T-helper 2 cell (primary cell): ENCODE data around the gene DGAT2L6.
A peak's percentile ranks its signal among the peaks of the same experiment; 100 is the strongest.

Experiments used
- DNase-seq, 5 experiments: peaks; one replicate each; pipeline versions ENCODE4 v3.0.0 to v3.0.0-alpha.2; 2012 to 2022
- total RNA-seq, 2 donors: gene quantifications; one replicate each; lab custom pipeline; 2026; lab: John Stamatoyannopoulos, UW

Gene DGAT2L6, protein sequence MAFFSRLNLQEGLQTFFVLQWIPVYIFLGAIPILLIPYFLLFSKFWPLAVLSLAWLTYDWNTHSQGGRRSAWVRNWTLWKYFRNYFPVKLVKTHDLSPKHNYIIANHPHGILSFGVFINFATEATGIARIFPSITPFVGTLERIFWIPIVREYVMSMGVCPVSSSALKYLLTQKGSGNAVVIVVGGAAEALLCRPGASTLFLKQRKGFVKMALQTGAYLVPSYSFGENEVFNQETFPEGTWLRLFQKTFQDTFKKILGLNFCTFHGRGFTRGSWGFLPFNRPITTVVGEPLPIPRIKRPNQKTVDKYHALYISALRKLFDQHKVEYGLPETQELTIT
- total RNA-seq = 0 reads per million in 2 donors

DNA sequence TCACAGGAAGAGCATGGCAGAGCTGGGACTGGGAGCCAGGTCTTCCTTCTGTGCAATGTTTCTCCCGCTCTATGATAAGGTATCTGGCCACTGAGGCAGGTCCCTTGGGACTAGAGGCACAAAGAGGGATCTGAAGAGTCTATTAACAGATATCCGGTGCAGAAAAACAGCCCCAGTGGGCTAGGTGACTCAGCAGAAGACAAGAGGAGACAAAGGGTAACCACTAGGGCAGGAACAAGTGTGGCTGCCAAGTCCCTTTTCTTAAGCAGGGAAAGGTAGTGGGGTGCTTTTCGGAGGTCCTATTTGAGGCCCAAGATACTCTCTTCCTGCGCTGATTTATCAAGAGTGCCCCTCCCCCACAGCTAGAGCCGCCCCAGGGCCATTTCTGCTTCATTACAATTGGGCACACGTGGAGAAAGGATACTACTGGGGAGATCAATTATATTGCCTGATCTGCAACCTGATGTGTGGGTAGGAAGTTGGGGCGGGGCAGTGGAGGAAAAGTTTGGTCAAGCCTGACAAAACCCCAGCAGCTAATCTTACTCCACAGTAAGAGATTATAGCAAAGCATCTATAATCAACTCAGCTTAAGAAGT is at the start of gene DGAT2L6:
TSS of gene DGAT2L6 (plus strand) at position 546 of the 596 bp plus-strand sequence. CDS start 100 bp downstream, outside the sequence.
- no peak for DNase-seq

DNA sequence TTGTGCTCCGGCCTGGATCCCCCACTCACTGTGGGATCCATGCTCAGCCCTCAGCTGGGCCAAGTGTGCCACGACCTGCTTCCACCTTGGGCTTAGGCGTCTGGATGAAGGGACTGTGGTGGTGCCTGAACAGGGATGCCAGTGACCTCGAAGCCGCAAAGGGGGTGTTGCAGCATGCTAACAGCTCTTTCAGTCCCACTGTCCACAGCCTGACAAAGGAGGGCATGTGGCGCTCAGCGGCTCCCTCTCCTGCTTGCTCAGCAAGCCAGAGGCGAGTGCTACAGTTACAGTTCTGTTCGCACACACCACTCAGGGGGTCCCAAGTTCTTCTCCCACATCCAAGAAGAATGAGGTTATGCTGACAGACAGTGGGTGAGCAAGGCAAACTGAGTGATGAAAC is 49.2 kb upstream of the DGAT2L6 start:
- DNase-seq = no peak

- DNase-seq = no peak
These were observed 47.5 kb upstream of the DGAT2L6 start for GRCh38 chrX:70129816-70130215.

GRCh38 chrX:70132224-70132623 is 45.1 kb upstream of the DGAT2L6 start:
- peak in 1 of 5 experiments; percentile 28 for DNase-seq

DNA sequence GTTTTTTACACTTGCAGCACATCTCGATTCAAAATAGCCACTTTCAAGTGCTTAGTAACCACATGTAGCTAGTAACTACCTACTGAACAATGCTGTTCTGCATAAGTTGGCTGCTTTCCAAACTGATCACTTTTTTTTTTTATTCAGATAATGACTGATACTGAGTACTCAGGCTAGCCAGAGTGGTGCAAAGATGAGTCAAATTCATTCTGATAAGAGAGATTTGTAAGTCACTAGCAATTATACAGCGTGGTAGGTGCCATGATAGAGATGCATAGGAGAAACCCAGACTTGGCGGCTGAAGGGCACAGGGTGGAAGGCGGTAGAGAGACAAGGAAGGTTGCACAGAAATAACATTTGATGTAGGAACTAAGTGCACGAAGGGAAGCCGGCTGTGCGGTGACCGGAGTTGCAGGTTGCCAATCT is 44.4 kb upstream of the DGAT2L6 start:
- peak in 1 of 5 experiments; percentile 85 for DNase-seq

DNA sequence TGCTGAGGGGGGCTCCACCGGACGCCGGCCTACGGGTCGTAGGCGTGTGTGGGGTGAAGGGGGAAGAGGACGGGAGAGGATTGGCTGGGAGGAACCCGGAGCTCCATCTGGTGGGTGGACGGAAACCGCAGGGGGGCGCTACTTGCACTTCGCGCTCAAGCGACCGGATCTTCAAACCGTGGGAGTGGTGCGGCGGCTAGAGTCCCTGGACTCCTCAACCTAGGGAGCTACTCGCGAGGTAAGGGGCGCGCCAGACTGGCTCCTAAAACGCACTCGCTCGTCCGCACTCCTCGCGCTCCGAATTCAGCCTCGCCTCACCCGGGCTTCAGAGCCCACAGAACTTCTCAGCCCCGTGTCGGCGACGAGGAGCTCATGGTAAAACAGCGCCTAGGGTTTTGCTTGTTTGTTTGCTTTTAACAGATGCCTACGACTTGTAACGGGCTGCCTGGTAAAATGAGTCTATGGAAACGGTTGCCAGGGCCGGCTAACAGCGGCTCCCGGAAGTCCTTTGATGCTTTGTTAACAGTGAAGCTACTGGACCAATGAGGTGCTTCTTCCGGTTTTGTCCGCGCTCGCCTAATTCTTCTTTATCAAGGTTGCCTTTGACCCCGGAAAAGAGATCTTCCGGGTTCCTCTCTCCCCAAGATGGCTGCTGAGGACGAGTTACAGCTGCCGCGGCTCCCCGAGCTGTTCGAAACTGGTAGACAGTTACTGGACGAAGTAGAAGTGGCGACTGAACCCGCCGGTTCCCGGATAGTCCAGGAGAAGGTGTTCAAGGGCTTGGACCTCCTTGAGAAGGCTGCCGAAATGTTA is 43.8 kb upstream of the DGAT2L6 start, which contains the start of gene IGBP1:
TSS of gene IGBP1 (plus strand) at position 145 of the 813 bp plus-strand sequence. CDS start at position 646, 501 bp downstream.
- peak; percentile 25 to 94 (median 72) for DNase-seq

DNA sequence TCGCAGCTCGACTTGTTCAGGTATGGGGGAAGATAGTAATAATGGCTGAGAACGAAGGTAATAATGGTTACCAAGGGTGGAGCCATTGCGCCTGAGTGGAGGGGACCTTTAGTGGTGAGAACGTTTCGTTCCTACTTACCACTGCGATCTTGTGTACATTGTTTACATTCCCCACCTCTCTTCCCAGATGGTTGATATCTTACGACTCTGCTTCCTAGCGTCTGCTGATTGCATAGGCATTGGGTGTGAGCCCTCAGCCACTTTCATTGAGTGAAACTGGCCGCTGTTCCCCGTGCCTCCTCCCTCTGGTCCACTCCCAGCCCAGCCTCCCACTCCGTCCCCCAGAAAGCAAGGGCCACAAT is 43.2 kb upstream of the DGAT2L6 start:
- DNase-seq = no peak

GRCh38 chrX:70138622-70139021 is 38.7 kb upstream of the DGAT2L6 start:
- DNase-seq = no peak

GRCh38 chrX:70139736-70140135 is 37.5 kb upstream of the DGAT2L6 start:
- no peak for DNase-seq

DNA sequence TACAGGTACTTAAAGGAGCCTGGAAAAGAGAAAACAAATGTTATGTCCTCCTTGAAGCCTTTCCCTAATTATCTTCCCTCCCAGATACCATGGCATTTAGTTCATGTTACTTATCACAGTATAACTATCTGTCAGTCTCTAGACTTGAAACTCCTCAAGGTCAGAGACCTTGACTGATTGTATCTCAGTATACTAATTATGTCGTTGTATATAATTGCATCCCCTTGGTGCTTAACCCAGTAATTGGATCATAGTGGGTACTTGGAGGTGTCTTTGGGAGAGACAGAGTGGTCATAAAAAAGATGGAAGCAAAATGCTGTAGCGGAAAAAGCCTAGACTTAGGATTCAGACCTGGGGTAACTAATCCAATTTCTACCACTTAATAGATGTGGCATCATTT is 35.9 kb upstream of the DGAT2L6 start:
- no peak for DNase-seq

GRCh38 chrX:70166601-70167590 is 10.4 kb upstream of the DGAT2L6 start:
- DNase-seq = no peak

GRCh38 chrX:70168238-70169188 is 8.8 kb upstream of the DGAT2L6 start:
- DNase-seq = no peak

DNA sequence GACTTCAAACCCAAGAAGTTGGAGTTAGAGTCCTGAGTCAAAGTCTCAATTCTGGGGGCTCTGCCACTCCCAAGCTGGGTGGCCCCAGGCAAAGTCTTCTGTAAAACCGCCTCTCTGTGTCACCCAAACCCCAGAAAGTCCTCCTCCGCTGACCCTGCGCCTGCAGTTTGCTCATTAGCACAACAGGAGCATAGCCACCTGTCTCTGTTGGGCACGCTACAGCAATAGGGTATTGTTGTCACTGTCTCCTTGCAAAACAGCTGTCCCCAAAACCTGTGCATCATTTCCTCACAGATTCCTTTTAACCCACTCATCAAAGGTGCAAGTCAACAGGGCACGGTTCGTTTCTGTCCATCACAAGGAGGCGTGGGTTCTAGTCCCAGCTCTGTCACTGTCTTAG is 8.0 kb upstream of the DGAT2L6 start:
- DNase-seq = no peak

DNA sequence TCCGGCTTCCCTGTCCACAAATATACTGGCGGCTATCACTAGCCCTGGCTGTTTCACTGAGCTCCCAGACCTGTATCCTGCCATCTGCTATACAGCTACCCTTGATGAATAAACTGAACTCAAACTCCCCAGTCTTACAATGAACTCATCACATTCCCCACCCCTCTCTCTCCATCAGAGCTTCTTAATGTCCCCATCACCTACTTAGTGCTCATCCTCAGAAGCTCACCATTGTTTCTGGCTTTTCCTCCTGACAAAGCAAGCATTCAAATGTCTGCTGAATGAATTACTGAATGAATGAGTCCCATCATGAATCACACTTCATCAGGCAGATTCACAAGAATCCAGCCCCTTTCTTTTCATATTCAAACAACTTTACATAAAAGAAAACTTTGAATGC is 5.7 kb upstream of the DGAT2L6 start:
- DNase-seq = no peak

DNA sequence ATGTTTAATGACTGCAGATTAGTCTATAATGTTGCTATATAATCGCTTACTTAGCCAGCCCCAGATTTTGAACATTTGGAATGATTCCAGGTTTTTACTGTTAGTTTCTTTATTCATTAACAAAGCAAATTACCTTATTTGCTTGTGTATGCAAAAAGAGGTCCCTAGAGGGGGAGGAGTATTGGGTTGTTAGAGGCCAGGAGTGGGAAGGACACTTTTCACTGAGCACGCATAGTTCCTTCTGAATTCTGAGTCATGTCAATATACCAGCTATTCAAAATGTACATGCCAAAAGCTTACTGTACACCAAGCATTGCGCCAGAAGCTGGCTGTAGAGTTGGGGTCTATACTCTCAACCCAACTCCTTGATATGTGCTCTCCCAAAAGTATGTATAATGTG is 5.1 kb upstream of the DGAT2L6 start:
- no peak for DNase-seq

DNA sequence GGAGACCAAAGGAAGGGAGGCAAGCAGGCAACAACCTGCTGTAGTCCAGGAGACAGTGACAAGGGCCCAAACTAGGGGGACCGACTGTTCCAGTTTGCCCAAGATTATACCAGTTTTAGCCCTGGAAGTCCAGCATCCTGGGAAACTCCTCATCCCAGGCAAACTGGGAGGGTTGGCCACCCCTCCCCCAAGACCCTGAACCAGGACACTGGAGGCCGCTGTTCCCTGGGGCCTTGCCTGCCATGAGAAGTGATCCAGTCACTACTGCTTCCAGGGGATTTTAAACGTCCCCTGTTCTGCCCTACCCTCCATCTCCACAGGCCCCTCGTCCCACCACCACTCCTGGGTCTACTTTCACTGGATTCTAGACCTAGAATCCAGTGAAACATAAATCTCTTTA is 4.3 kb upstream of the DGAT2L6 start:
- DNase-seq = no peak

GRCh38 chrX:70174754-70175153 is 2.5 kb upstream of the DGAT2L6 start:
- DNase-seq = no peak

DNA sequence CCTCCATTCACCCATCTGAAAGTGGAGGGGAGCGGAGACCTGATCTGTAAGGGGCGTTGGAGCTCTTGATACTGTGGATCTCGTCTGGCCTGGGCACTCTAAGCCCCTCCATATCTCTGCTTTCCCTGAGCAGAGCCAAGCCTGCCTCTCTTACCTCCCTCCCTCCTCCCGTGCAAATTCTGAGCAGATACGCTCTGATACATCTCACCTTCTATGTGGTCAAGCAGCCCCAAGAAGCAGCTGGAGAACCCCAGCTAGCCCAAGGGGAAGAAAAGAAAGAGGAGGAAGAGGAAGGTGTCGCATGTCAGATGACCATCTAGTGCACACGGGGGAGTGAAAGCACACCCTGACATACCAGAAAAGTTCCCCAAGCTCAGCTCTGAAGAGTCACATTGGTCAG is 1.9 kb upstream of the DGAT2L6 start:
- DNase-seq = no peak

DNA sequence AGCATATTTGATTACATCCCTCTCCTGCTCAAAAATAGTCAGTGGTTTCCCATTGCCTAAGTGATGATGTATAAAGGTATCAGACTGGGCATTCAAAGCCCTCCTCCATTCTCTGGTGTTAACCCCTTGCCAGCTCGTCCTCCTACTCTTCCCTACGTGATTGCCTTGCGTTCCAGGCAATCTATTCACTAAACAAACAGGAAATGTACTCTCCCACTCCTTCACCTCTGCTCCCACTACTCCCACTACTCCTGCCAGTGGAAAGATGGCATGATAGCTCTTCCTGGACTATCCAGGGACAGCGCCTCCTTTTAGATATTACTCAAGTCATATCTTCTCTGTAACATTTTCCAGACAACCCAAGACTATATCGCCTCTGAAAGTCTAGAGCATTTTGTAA is 5.8 kb downstream of the DGAT2L6 start:
- no peak for DNase-seq

GRCh38 chrX:70190225-70190624 is 12.9 kb downstream of the DGAT2L6 start:
- no peak for DNase-seq
